H1 (cell line): ENCODE results near the gene PNISR. TPM values are rescaled to one million over a fixed set of nuclear protein-coding genes. Genes with fewer than 3 reads are reported as not detected.

Experiments
- CTCF ChIA-PET: fragments of 300-600 bp; sonication (Branson Sonifier 250); formaldehyde crosslinking; loops from one replicate; lab custom pipeline; 2021; ENCODE audit not compliant: partially characterized antibody; lab: Charles Lee
- POLR2A ChIA-PET: fragments of 300-600 bp; sonication (Branson Sonifier 250); formaldehyde crosslinking; loops from one replicate; lab custom pipeline; 2021; ENCODE audit warnings: inconsistent platforms; ENCODE audit not compliant: partially characterized antibody; lab: Charles Lee
- DNase-seq, 2 experiments: peaks; one replicate each; pipeline versions ENCODE4 v3.0.0 to v3.0.0-alpha.2; 2010 to 2022; ENCODE audit warnings: low spot score in 2 of 2, low read depth in 1 of 2, mixed read lengths in 1 of 2
- FAIRE-seq: peaks from 2 replicates; lab custom pipeline; 2011; peaks lifted over from hg19 to GRCh38; lab: Jason Lieb, UNC
- H2AFZ ChIP-seq: 2 replicates; pipeline ENCODE4 v1.8.1; 2012; ENCODE audit warnings: low read length, inconsistent platforms
- H2AK5ac ChIP-seq: 2 replicates; pipeline ENCODE4 v1.6.1; 2013; ENCODE audit warnings: low read depth, low read length
- H2BK120ac ChIP-seq: replicated peaks from 2 replicates; pipeline ENCODE3; 2013; ENCODE audit warnings: low read depth, low read length, inconsistent platforms
- H2BK12ac ChIP-seq: 2 replicates; pipeline ENCODE4 v1.6.1; 2013; ENCODE audit warnings: low read depth, low read length
- H2BK15ac ChIP-seq: 2 replicates; pipeline ENCODE4 v1.6.1; 2013; ENCODE audit warnings: low read length
- H2BK20ac ChIP-seq: 2 replicates; pipeline ENCODE4 v1.6.1; 2013; ENCODE audit warnings: low read length
- H2BK5ac ChIP-seq: 2 replicates; pipeline ENCODE4 v1.6.1; 2013; ENCODE audit warnings: low read depth, low read length
- H3K14ac ChIP-seq: 2 replicates; pipeline ENCODE4 v1.6.1; 2013; ENCODE audit warnings: inconsistent platforms; ENCODE audit not compliant: insufficient read length
- H3K18ac ChIP-seq: 2 replicates; pipeline ENCODE4 v1.6.1; 2013; ENCODE audit warnings: low read length; ENCODE audit errors: extremely low read depth
- H3K23ac ChIP-seq: 2 replicates; pipeline ENCODE4 v1.6.1; 2013; ENCODE audit warnings: inconsistent platforms; ENCODE audit not compliant: insufficient read length
- H3K23me2 ChIP-seq: 2 replicates; pipeline ENCODE4 v1.6.1; 2013; ENCODE audit warnings: low read depth, low read length
- H3K27ac ChIP-seq: 2 replicates; pipeline ENCODE4 v1.6.1; 2011; ENCODE audit warnings: low read depth, low read length, inconsistent platforms
- H3K27me3 ChIP-seq, 4 experiments: replicated peaks in 1 of 4; 1 replicate in 1 of 4; 2 replicates in 3 of 4; pipeline versions ENCODE4 v1.6.1 to v1.8.1; 2011 to 2013; ENCODE audit warnings: low read length in 3 of 4, mild to moderate bottlenecking in 3 of 4, inconsistent platforms in 2 of 4, mixed read lengths in 2 of 4, moderate library complexity in 1 of 4; ENCODE audit not compliant: control insufficient read depth in 3 of 4, insufficient read depth in 3 of 4; ENCODE audit errors: extremely low read depth in 1 of 4
- H3K36me3 ChIP-seq, 4 experiments: 2 replicates each; pipeline versions ENCODE4 v1.6.1 to v1.8.1; 2011 to 2013; ENCODE audit warnings: mild to moderate bottlenecking in 4 of 4, low read length in 3 of 4, moderate library complexity in 2 of 4, control low read depth in 1 of 4, inconsistent platforms in 1 of 4; ENCODE audit not compliant: insufficient read depth in 4 of 4, control insufficient read depth in 2 of 4
- H3K4ac ChIP-seq: replicated peaks from 2 replicates; pipeline ENCODE3; 2013; ENCODE audit warnings: low read length, low read depth, mixed read lengths, inconsistent platforms; ENCODE audit not compliant: insufficient read length
- H3K4me1 ChIP-seq, 4 experiments: replicated peaks in 1 of 4; 1 replicate in 1 of 4; 2 replicates in 3 of 4; pipeline versions ENCODE4 v1.6.1 to v1.8.1; 2011 to 2013; ENCODE audit warnings: low read length in 3 of 4, inconsistent platforms in 2 of 4, mixed read lengths in 1 of 4; ENCODE audit not compliant: insufficient read depth in 4 of 4, control insufficient read depth in 3 of 4
- H3K4me2 ChIP-seq, 2 experiments: 2 replicates each; pipeline versions ENCODE4 v1.6.1 to v1.8.1; 2011 to 2013; ENCODE audit warnings: low read depth in 2 of 2, low read length in 2 of 2, control low read depth in 1 of 2, inconsistent platforms in 1 of 2, mild to moderate bottlenecking in 1 of 2; ENCODE audit not compliant: insufficient read depth in 1 of 2
- H3K4me3 ChIP-seq, 4 experiments: fragments of 200-600, 300-600 bp in 1 of 4; sonication (generic), shearing (Covaris generic), sonication (Bioruptor Twin) in 1 of 4; 2 replicates each; pipeline versions ENCODE4 v1.5.1 to v1.8.1; 2011 to 2016; ENCODE audit warnings: low read length in 4 of 4, low read depth in 3 of 4, control low read depth in 2 of 4, inconsistent platforms in 2 of 4, mild to moderate bottlenecking in 2 of 4, mixed read lengths in 1 of 4, moderate library complexity in 1 of 4; ENCODE audit not compliant: insufficient read depth in 2 of 4; ENCODE audit errors: extremely low read depth in 1 of 4
- H3K56ac ChIP-seq: replicated peaks from 2 replicates; pipeline ENCODE3; 2013; ENCODE audit warnings: low read depth, mild to moderate bottlenecking, mixed read lengths, low read length, inconsistent platforms; ENCODE audit not compliant: insufficient read length
- H3K79me1 ChIP-seq: 2 replicates; pipeline ENCODE4 v1.6.1; 2013; ENCODE audit warnings: low read depth, low read length, control low read depth
- H3K79me2 ChIP-seq, 2 experiments: 2 replicates each; pipeline versions ENCODE4 v1.6.1 to v1.8.1; 2012 to 2013; ENCODE audit warnings: low read length in 2 of 2, mild to moderate bottlenecking in 2 of 2, inconsistent platforms in 1 of 2; ENCODE audit not compliant: insufficient read depth in 2 of 2, control insufficient read depth in 1 of 2
- H3K9ac ChIP-seq, 4 experiments: replicated peaks in 1 of 4; 1 replicate in 1 of 4; 2 replicates in 3 of 4; pipeline versions ENCODE4 v1.6.1 to v1.8.1; 2011 to 2013; ENCODE audit warnings: low read depth in 3 of 4, low read length in 3 of 4, control low read depth in 2 of 4, mild to moderate bottlenecking in 2 of 4, moderate library complexity in 2 of 4, inconsistent platforms in 1 of 4; ENCODE audit errors: extremely low read depth in 1 of 4
- H3K9me3 ChIP-seq, 2 experiments: 2 replicates each; pipeline versions ENCODE4 v1.6.1 to v1.8.1; 2012 to 2013; ENCODE audit warnings: mild to moderate bottlenecking in 2 of 2, moderate library complexity in 2 of 2, control low read depth in 1 of 2, inconsistent platforms in 1 of 2, low read depth in 1 of 2, low read length in 1 of 2, mixed read lengths in 1 of 2; ENCODE audit not compliant: insufficient read depth in 2 of 2
- H4K20me1 ChIP-seq, 2 experiments: replicated peaks in 1 of 2; 2 replicates each; pipeline versions ENCODE3 to v1.8.1; 2011 to 2013; ENCODE audit warnings: inconsistent platforms in 2 of 2, low read length in 2 of 2, mild to moderate bottlenecking in 1 of 2; ENCODE audit not compliant: insufficient read depth in 2 of 2, control insufficient read depth in 1 of 2
- H4K5ac ChIP-seq: 2 replicates; pipeline ENCODE4 v1.6.1; 2013; ENCODE audit warnings: low read length, low read depth, mixed read lengths, inconsistent platforms; ENCODE audit not compliant: insufficient read length
- H4K8ac ChIP-seq: 2 replicates; pipeline ENCODE4 v1.8.0; 2013; ENCODE audit warnings: mild to moderate bottlenecking, moderate library complexity, low read length, inconsistent platforms; ENCODE audit not compliant: insufficient read depth; ENCODE audit errors: extremely low read depth
- H4K91ac ChIP-seq: replicated peaks from 2 replicates; pipeline ENCODE3; 2013; ENCODE audit warnings: low read length, mixed read lengths, inconsistent platforms; ENCODE audit not compliant: insufficient read length
- ATF3 ChIP-seq: IDR thresholded peaks from 2 replicates; pipeline ENCODE4 v1.6.1; 2011; ENCODE audit warnings: low read depth, mild to moderate bottlenecking, low read length; ENCODE audit not compliant: insufficient read depth
- HDAC6 ChIP-seq: IDR thresholded peaks from one replicate; pipeline ENCODE4 v1.7.1; 2012; ENCODE audit warnings: low read depth, mild to moderate bottlenecking, inconsistent platforms, low read length, moderate library complexity
- KDM4A ChIP-seq: IDR thresholded peaks from one replicate; pipeline ENCODE4 v1.7.1; 2012; ENCODE audit warnings: low read depth, mild to moderate bottlenecking, moderate library complexity, low read length, inconsistent platforms; ENCODE audit not compliant: severe bottlenecking
- RFX5 ChIP-seq: IDR thresholded peaks from 2 replicates; pipeline ENCODE4 v1.6.1; 2011; ENCODE audit warnings: low read depth, low read length, improper control_type of control experiment, borderline replicate concordance
- SIRT6 ChIP-seq: IDR thresholded peaks from one replicate; pipeline ENCODE4 v1.7.1; 2012; ENCODE audit warnings: low read length, inconsistent platforms
- SP4 ChIP-seq: IDR thresholded peaks from 2 replicates; pipeline ENCODE4 v1.6.1; 2012; ENCODE audit warnings: low read length, inconsistent platforms
- WGBS, 2 experiments: shearing (Covaris generic) in 1 of 2; methylation state at CpG; one replicate each; pipeline versions ENCODE4 v1.1.6 to v1.1.7; 2013 to 2015; ENCODE audit warnings: low lambda C conversion rate in 2 of 2, mixed read lengths in 2 of 2, inconsistent platforms in 1 of 2, low coverage in 1 of 2, missing lambda C conversion rate in 1 of 2; ENCODE audit not compliant: insufficient replicate concordance in 2 of 2, insufficient coverage in 1 of 2, insufficient read length in 1 of 2; ENCODE audit errors: extremely low coverage in 1 of 2, missing lambda C conversion rate in 1 of 2; 5-methylcytosine and 5-hydroxymethylcytosine counted together
- polyA plus RNA-seq, 7 experiments: library from polyadenylated mRNA; depleted of rRNA in 3 of 7; stranded (reverse) in 5 of 7; unstranded in 2 of 7; fragments of >200 nt in 5 of 7; fragments of 200-250 nt in 2 of 7; gene quantifications; 1 replicate in 5 of 7; 2 replicates in 1 of 7; 4 replicates in 1 of 7; pipeline versions ENCODE4 v1.2.1 to v1.2.3, GENCODE V29; 2011 to 2013; ENCODE audit warnings: missing spikeins in 2 of 7, mixed read lengths in 2 of 7
- total RNA-seq: library from RNA; stranded (reverse); fragmentation: NEBNext Ultra II Directional; extraction: Animal tissue kit (Norgen Biotek cat#: 25700); gene quantifications from 2 replicates; pipeline ENCODE4 v1.2.1, GENCODE V29; 2021

PNISR gene
- total and polyA plus RNA-seq, 2 of the 8 experiments (the other 6 are each of a cell fraction or from before 2014, with no cell fraction given) = 41.1 to 134 TPM

GRCh38 chr6:99348288-99349170 lies 76.6 kb downstream of the PNISR start:
- Histone ChIP-seq H3K9ac (peak overlapping the region; percentile 81 to 93 (median 88)), H4K8ac (peak overlapping the region; percentile 93; the same call in 1 of the 2 replicates), H4K20me1 (no peaks in the 10 kb centered on the region), H3K4me1 (peaks cover 0 to 15% (median 8%) of the 10 kb centered on the region in 4 experiments; a peak in 6 of 7 replicates), H3K4ac (no peak overlapping the region), H3K79me2 (peaks cover 0 to 7% of the 10 kb centered on the region in 2 experiments; a peak in 1 of 4 replicates), H2BK120ac (no peak overlapping the region), H3K23me2 (peaks cover 8% of the 10 kb centered on the region), H3K9me3 (no peaks in the 10 kb centered on the region), H3K79me1 (no peaks in the 10 kb centered on the region; the same call in 1 of the 2 replicates), H3K23ac (no peak overlapping the region), H2BK20ac (no peak overlapping the region), H2BK5ac (peak overlapping the region; percentile 14; the same call in 1 of the 2 replicates), H4K5ac (no peak overlapping the region), H3K56ac (peak overlapping the region; percentile 34), H2AFZ (peak overlapping the region; percentile 77; the same call in 1 of the 2 replicates), H3K18ac (no peak overlapping the region; the same call in 1 of the 2 replicates), H2BK15ac (0 out of 2 replicates have a peak overlapping the region, but pooled peaks have one; percentile 34), H3K36me3 (no peaks in the 10 kb centered on the region; a peak in 1 of 8 replicates), H2AK5ac (peak overlapping the region; percentile 89; the same call in 1 of the 2 replicates), H2BK12ac (peak overlapping the region; percentile 86), H3K27me3 (no peaks in the 10 kb centered on the region; a peak in 1 of 7 replicates), H4K91ac (peak overlapping the region; percentile 17), H3K4me3 (peak overlapping the region; percentile 86 to 96 (median 90)), H3K27ac (0 out of 2 replicates have a peak overlapping the region, but pooled peaks have one; percentile 62), H3K4me2 (peak overlapping the region; percentile 92 to 96), H3K14ac (peak overlapping the region; percentile 56)
- no peak for TF ChIP-seq KDM4A
- TF ChIP-seq RFX5 = no peak
- TF ChIP-seq HDAC6 = no peak
- no peak for TF ChIP-seq SP4
- no peak for TF ChIP-seq SIRT6
- TF ChIP-seq ATF3 = no peak
- DNase-seq (no peak), FAIRE-seq (no peak)
- ChIA-PET CTCF (interaction anchor here (0.7 to 5.2 kb wide), 7 partner anchors 11 to 48 kb away, joined by 3 to 39 read pairs (median 8); no protein-coding TSS in a partner anchor), POLR2A (interaction anchor here (1.1 to 4.2 kb wide), 18 partner anchors 10 to 220 kb away, joined by 3 to 34 read pairs (median 4); partner anchors contain the start of genes CCNC, COQ3 and PNISR)
- 42% methylated on average over 19 of the region's 25 CpGs; no CpG with 5 or more reads in 1 of the 2 experiments for WGBS, 2 experiments
